ENCODE measurements around the gene MERTK.

MERTK gene

DNA sequence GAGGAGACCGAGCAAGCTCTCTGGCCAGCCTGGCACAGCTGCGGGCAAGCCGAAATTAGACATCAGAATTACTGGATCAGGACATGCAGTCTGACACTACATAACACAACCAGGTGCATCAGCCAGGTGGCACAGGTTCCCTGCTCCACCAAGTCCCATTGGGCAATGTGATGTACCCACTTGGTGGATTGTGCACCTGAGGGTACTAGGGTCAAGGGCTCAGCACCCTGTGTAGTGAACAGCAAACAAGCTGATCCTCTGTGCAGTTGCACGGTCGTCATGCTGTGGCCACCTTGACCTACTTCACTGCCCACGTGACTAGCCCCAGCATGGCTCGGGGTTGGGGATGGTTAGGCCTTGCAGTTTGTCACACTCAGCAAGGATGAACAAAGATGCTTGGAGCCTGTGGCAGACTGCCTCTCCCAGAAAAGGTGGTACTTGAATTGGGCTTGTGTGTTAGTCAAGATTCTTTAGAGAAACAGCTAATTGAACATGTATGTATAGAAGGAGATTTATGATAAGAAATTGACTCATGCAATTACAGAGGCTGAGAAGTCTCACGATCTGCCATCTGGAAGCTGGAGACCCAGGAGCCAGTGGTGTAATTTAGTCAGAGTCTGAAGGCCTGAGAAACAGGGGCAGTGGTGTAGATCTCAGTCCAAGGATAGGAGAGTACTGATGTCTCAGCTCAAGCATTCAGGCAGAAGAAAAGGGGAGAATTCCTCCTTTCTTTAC lies 85.2 kb downstream of the MERTK start:
- Histone ChIP-seq H3K9me3 (ENCODE audit: insufficient read depth, low read depth, low read length) (no peaks in the 10 kb centered on the region), H3K4me2 (ENCODE audit: low read depth, low read length, poor library complexity, severe bottlenecking) (no peak overlapping the region), H3K4me1 (ENCODE audit: insufficient read depth, low read length, poor library complexity, severe bottlenecking) (no peaks in the 10 kb centered on the region), H3K9ac (ENCODE audit: low read depth, low read length, poor library complexity, severe bottlenecking) (no peak overlapping the region), H3K27me3 (ENCODE audit: insufficient read depth, low read length, poor library complexity, severe bottlenecking) (no peaks in the 10 kb centered on the region), H4K20me1 (ENCODE audit: insufficient read depth, low read length, poor library complexity, severe bottlenecking) (no peaks in the 10 kb centered on the region), H3K4me3 (ENCODE audit: low read length, poor library complexity, severe bottlenecking) (no peak overlapping the region), H3K9me2 (replicated peaks; ENCODE audit: low read depth, low read length) (no peaks in the 10 kb centered on the region), H3F3A (ENCODE audit: low read depth) (no peaks in the 10 kb centered on the region), H3K79me2 (ENCODE audit: insufficient read depth, low read length) (no peaks in the 10 kb centered on the region), H3K36me3 (ENCODE audit: insufficient read depth, low read length) (peaks cover 37% of the 10 kb centered on the region; the same call in 1 of the 2 replicates), H2AFZ (ENCODE audit: low read length) (no peak overlapping the region)
- TF ChIP-seq, protein P1, sequence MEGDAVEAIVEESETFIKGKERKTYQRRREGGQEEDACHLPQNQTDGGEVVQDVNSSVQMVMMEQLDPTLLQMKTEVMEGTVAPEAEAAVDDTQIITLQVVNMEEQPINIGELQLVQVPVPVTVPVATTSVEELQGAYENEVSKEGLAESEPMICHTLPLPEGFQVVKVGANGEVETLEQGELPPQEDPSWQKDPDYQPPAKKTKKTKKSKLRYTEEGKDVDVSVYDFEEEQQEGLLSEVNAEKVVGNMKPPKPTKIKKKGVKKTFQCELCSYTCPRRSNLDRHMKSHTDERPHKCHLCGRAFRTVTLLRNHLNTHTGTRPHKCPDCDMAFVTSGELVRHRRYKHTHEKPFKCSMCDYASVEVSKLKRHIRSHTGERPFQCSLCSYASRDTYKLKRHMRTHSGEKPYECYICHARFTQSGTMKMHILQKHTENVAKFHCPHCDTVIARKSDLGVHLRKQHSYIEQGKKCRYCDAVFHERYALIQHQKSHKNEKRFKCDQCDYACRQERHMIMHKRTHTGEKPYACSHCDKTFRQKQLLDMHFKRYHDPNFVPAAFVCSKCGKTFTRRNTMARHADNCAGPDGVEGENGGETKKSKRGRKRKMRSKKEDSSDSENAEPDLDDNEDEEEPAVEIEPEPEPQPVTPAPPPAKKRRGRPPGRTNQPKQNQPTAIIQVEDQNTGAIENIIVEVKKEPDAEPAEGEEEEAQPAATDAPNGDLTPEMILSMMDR (conservative IDR thresholded peaks at IDR 0.05; ENCODE audit: low read length), result no peak
- no peak for TF ChIP-seq EZH2phosphoT487 (IDR thresholded peaks at IDR 0.05; ENCODE audit: borderline replicate concordance)

DNA sequence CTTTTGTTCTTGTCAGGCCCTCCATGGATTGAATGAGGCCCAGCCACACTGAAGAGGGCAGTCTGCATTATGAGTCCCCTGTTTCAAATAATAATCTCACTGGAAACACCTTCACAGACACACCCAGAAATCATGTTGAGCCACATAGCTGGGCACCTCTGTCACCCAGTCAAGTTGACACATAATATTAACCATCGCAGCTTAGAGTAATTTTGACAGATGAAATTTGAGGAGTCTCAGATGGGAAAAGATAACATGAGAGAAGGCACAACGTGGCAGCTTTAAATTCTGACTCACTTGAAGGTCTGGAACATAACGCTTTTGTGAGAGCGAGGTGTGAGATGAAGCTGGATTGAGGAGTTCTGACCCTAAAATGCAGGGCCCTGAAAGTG lies 85.8 kb downstream of the MERTK start:
- no peak overlapping the region for H2AFZ ChIP-seq (ENCODE audit: low read length)
- H3K9me2 ChIP-seq (replicated peaks; ENCODE audit: low read depth, low read length), result no peaks in the 10 kb centered on the region
- H3K4me3 ChIP-seq (ENCODE audit: low read length, poor library complexity, severe bottlenecking), result no peak overlapping the region
- H3K4me2 ChIP-seq (ENCODE audit: low read depth, low read length, poor library complexity, severe bottlenecking), result no peak overlapping the region
- peaks cover 37% of the 10 kb centered on the region; the same call in 1 of the 2 replicates for H3K36me3 ChIP-seq (ENCODE audit: insufficient read depth, low read length)
- no peak overlapping the region for H3K9ac ChIP-seq (ENCODE audit: low read depth, low read length, poor library complexity, severe bottlenecking)
- no peaks in the 10 kb centered on the region for H3K9me3 ChIP-seq (ENCODE audit: insufficient read depth, low read depth, low read length)
- H3F3A ChIP-seq (ENCODE audit: low read depth), result no peaks in the 10 kb centered on the region
- H4K20me1 ChIP-seq (ENCODE audit: insufficient read depth, low read length, poor library complexity, severe bottlenecking), result no peaks in the 10 kb centered on the region
- TF ChIP-seq, protein P1 (conservative IDR thresholded peaks at IDR 0.05; ENCODE audit: low read length), result no peak
- no peak for TF ChIP-seq EZH2phosphoT487 (IDR thresholded peaks at IDR 0.05; ENCODE audit: borderline replicate concordance)
- H3K4me1 ChIP-seq (ENCODE audit: insufficient read depth, low read length, poor library complexity, severe bottlenecking), result no peaks in the 10 kb centered on the region
- H3K79me2 ChIP-seq (ENCODE audit: insufficient read depth, low read length), result no peaks in the 10 kb centered on the region
- no peaks in the 10 kb centered on the region for H3K27me3 ChIP-seq (ENCODE audit: insufficient read depth, low read length, poor library complexity, severe bottlenecking)

DNA sequence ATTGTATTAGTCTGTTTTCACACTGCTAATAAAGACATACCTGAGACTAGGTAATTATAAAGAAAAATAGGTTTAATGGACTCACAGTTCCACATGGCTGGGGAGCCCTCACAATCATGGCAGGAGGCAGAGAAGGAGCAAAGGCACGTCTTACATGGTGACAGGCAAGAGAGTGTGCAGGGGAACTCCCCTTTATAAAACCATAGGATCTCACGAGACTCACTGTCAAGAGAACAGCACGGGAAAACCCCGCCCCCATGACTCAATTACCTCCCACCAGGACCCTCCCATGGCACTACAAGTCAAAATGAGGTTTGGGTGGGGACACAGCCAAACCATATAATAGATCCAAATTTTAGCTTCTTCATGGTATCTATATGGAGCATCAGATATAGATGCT lies 87.1 kb downstream of the MERTK start:
- Histone ChIP-seq H3K4me3 (ENCODE audit: low read length, poor library complexity, severe bottlenecking) (no peak overlapping the region), H2AFZ (ENCODE audit: low read length) (no peak overlapping the region), H3K79me2 (ENCODE audit: insufficient read depth, low read length) (no peaks in the 10 kb centered on the region), H3K4me1 (ENCODE audit: insufficient read depth, low read length, poor library complexity, severe bottlenecking) (no peaks in the 10 kb centered on the region), H3K4me2 (ENCODE audit: low read depth, low read length, poor library complexity, severe bottlenecking) (no peak overlapping the region), H3F3A (ENCODE audit: low read depth) (no peaks in the 10 kb centered on the region), H3K9ac (ENCODE audit: low read depth, low read length, poor library complexity, severe bottlenecking) (no peak overlapping the region), H3K27me3 (ENCODE audit: insufficient read depth, low read length, poor library complexity, severe bottlenecking) (no peaks in the 10 kb centered on the region), H3K9me2 (replicated peaks; ENCODE audit: low read depth, low read length) (no peaks in the 10 kb centered on the region), H4K20me1 (ENCODE audit: insufficient read depth, low read length, poor library complexity, severe bottlenecking) (no peaks in the 10 kb centered on the region), H3K9me3 (ENCODE audit: insufficient read depth, low read depth, low read length) (no peaks in the 10 kb centered on the region), H3K36me3 (ENCODE audit: insufficient read depth, low read length) (peaks cover 37% of the 10 kb centered on the region; the same call in 1 of the 2 replicates)
- TF ChIP-seq, protein P1 (conservative IDR thresholded peaks at IDR 0.05; ENCODE audit: low read length), result no peak
- no peak for TF ChIP-seq EZH2phosphoT487 (IDR thresholded peaks at IDR 0.05; ENCODE audit: borderline replicate concordance)

Data from Loucy (cell line).